NCI-H446 treated with DMSO at 0.1 percent for 48 hours (cell line): Measurements from ENCODE around the gene OLIG3.

Experiments used
- DNase-seq: peaks from one replicate; lab custom pipeline; 2025; lab: John Stamatoyannopoulos, UW

OLIG3 gene

DNA sequence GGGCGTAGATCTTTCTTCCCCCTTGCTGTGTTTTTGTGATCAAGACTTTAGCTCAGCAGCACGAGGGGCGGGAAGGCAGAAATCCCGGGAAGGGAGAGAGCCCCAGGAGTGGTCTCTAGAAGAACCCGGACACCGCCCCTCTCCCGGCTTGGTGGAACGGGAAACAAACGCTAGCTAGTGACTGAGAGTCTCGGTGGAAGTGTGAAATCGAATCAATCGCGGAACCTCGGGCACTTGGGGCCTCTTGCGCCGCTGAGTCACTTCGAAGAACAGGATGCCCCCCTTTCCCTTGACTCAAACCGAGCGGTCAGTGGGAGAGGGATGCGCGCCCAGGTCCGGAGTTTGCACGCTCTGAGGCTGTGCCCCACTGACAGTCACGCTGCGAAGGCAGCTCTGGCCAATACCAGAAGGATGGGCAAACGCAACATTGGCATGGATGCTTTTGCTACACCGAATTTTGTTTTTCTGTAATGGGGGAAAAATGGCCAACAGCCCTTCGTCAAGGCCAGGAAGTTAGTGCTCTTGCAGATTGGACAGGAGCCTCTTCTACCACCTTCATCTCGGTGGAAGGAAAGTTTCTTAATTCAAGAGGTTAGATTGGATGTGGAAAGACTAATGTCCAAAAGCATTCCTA lies 1.6 kb upstream of the OLIG3 start:
- DNase-seq = no peak

DNA sequence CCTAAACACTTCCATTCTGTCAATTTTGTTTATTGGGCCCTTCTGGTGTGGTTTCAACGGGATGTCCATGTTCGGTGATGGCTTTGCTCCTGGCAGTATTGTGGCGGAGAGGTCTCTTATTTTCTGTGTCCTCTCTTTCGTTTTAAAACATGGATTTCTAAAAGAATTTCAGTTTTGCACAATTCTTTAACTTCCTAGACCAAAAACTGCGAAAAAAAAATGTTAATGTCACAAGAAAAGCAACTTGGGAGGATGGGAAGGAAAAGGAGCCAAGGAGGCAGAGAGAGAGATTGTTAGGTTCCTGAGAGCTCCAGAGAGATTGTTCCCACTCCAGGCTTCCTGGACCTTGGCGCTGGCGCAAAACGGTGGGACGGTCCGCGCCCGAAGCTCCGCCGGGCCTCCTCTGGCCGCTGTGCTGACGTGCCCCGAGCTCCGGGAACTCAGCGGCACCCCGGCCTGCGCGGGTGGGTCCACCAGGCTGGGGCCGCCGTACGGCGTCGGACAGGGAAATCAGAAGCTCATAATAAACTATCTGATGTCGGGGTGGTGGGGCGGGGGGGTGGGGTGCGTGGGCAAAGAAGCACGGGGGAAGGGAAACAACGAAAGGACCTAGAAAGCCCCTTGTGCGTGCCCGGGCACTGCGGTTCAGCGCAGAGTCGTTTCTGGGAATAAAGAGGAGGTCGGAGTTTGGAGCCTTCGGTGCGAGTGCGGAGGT lies 951 bp upstream of the OLIG3 start:
- no peak for DNase-seq

DNA sequence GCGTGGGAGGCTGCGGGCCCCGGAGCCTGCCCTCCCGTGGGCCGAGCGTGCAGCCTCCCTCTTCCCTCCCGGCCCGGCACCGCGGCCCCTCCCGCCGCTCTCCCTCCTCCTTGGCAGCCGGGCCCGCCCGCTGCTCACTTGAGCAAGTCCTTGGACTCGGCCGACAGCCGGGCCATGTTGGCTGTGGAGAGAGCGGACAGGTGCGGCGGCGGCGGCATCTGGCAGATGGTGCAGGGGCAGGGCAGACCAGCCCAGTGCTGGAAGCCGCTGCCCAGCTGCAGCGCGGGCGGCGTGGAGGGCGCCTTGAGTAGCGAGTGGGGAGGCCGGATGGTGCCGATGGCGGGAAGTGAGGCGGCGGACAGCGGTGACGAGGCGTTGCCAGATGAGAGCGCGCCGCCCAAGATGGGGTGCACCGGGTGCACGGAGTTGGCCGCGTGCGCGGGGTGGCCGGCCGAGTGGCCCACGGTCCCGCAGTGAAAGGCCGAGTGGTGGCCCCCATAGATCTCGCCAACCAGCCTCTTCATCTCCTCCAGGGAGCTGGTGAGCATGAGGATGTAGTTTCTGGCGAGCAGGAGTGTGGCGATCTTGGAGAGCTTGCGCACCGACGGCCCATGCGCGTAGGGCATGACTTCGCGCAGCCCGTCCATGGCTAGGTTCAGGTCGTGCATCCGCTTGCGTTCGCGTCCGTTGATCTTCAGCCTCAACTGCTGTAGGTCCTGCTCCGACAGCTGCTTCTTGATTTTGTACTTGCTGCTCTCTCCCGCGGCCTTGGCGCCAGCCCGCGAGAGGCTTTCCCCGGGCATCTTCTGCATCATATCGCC lies 766 bp downstream of the OLIG3 start:
- DNase-seq = no peak

DNA sequence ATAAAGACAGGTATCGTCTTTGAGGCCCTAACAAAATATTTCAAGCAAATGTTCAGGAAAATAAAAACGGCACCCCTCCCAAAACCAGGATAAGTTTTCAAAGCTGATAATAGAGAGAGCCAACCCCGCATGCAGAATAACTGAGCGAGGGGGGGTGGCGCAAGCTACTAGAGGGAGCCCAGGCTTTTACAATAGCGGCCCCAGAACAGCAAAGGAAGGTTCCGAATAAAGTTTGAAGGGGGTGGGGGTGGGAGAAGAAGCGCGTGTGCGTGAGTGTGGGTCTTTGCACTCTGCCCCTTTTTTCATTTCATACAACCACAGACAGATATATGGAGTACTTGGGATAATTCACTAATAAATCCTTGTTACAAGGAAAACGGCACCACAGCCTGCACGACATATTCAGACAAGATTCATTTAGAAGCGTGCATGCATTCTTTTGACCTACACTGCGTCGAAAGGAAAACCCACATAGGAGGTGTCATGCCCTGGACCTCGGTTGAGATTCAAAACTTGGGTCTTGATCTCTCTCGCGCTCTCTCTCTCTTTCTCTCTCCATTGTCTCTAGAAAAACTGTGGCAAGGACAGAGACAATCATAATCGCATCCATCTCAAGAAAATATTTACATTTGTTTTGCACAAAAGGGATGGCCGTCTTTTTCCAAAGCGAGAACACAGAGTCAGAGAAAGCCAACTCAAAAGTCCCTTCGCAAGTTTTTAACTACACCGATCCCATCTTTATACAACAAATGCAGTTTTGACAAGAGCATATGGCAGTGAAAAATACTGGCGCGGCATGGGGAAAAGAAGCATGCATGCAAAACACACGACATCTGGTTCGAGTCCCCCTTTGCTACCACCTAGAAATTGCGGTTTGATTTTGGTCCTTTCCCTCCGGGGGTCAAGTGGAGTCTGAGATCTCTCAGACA lies 1.6 kb downstream of the OLIG3 start:
- DNase-seq = no peak

DNA sequence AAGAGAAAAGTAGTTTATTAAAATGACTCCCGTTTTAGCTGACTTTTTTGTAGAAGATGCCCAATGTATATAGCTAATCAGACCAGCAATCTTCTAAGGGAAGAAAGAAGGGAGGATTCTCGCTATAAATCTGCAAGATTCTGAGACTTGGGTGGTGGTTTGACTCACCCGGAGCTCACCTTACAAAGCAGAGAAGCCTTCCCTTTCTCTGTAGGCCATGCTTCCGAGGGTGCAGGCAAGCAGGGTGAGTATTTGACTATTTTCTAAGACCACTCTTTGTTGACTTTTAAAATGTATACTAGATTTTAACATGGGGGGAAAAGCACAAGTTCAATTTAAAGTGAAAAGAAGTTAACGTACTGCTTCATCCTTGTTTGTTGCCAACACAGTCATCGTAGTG lies 2.7 kb downstream of the OLIG3 start:
- DNase-seq = no peak

DNA sequence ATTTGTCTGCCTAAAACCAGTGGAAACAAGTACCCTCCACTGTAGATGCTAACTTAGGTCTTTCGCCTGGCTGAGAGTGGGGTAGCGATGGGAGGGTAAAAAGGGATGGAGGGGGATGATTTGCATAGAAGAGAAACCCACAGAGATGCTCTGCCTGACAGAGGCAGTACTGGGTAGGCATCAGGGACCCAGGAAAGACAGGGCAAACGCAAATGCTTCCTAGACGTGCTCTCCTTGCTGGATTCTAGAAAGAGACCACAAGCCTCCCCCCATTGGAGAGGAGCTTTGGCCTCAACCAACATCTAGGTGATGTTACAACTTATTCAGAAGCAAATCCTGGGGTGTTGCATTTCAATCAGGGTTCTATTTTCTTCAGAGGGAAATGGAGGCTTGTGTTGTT lies 3.2 kb downstream of the OLIG3 start:
- DNase-seq = no peak

DNA sequence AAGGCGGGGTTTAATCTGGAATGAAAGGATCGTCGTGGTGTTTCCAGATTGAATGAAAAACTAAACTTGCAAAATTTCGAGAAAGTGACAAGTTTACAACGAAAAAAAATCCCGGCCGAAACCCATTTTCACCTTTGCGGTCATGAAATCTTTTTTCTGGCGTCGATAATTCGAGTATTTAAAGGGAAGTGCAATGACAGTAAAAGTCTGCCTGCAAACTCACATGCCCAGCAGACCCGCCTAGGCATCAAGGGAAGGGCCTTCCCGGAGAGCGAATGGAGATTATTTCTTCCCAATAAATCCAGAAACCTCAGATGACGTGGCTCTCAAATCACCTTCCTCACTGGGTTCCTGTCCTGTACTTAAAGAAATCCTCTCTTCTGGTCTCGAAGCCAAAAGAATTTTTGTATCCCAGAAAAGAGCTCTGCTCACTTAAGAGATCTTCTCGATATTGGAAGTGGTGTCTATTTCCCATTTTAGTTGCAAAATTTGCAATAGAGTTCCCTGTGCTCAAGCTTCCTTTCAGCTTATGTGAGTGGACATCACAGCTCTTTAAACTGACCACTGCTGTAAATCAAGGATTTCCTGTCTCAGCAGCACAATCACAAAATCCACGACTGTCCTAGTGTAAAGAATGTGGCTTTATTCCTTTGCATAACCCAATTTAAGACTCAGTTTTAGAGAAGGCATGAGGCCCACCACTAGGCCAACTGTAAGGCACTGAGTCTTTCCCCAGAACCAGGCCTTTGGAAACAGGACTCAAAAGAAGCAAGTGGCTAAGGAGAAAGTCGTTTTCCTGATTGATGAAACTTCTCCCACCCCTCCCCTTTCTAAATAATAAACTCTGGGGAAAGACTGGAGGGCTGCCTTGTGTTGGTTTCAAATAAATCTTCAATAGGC lies 3.9 kb downstream of the OLIG3 start:
- no peak for DNase-seq

DNA sequence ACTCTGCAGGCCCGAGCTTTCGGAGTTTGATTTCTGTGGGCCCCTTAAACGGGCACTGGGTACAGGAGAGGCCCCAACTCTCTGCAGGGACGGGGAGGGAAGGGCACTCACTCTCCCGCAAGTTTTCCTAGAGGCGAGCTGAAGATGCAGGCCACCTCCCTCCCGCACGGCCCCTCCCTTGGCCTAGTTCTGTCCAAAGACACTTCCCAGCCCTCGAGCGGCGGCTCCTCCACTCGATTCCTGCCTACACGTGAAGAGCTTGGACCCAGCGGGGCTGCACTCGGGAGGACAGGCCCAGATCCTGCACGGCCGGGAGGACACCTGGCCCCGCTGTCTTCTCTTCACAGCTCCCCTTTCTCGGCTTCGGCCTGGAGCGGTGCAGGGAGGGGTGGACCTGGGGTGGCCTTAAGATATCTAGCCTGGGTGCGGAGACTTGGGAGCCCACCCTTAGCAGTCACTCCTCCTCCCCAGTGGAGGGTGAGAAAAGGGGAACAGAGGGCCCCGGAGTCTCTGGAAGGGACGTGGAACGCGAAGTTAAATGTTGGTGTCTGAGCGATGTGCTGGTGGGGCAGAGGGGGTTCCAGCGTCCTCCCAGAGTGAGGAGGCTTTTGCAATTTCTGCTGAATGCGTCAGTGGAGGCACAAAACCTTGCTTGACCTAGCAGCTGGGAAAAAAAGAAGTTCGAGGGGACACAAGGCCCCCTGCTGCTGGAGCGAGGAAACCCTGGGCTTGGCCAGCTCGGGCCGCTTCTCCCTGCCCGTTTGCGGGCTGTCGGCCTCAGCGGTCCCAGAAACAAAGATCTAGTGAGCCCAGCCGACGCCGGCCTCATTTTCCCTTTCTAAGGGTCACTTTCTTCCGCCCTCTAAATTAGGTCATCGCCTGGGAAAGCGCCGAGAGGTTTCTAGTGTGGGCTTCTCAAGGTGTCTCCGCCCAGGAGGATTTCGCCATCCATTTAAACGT lies 4.9 kb downstream of the OLIG3 start:
- DNase-seq = no peak

DNA sequence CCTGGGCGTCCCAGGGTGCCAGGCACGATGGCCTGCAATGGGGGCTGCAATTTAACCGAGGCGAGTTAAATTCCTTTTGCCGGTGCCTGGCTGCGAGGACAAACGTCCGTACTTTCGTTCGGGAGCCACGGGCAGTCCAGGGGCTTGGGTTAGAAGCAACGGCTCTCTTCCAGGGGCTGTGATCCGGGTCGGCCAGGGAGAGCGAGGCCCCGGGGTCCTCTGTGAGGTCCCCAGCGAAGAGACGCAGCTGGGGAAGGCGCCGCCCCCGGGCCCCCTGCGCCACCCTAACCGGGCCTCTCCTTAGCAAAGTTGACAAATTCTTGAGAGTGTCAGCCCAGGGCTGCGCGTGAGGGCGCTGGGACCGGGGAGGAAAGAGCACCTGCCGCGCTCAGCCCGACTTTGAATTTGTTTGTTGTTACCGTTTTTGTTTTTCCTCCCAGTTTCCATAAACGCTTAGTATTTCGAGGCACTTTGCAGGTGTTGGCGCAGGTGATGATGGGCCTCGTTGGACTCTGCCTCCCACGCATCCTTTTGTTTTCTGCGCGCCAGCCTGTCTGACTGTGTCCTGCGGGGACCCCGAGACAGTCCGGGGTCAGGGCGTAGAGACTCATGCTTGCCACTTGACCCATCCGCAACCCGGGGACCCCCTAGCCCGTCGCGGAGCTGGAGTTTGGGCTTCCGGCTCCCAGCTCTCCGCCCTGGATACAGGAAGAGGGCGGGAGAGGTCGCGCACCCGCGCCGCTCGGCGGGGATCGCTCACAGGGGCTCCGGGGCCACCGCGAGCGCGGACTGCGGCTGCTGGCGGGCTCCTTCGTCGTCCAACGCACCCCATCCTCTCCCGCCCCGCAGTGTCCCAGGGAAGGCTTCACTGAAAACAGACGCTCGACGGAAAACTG lies 5.8 kb downstream of the OLIG3 start:
- no peak for DNase-seq

DNA sequence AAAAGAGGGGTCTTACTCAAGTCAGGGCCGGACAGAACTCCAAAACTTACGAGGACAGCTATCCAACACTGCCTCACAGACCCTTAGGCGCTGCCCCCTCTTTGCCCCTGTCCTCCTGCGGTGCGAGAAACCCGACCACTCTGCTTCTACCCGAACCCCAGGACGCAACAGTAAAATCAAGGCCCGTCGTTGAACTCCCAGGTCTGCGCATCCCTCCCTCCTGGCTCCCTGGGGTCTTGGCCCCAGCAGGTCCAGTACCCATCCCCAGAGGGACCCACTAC lies 6.4 kb downstream of the OLIG3 start:
- DNase-seq = no peak

DNA sequence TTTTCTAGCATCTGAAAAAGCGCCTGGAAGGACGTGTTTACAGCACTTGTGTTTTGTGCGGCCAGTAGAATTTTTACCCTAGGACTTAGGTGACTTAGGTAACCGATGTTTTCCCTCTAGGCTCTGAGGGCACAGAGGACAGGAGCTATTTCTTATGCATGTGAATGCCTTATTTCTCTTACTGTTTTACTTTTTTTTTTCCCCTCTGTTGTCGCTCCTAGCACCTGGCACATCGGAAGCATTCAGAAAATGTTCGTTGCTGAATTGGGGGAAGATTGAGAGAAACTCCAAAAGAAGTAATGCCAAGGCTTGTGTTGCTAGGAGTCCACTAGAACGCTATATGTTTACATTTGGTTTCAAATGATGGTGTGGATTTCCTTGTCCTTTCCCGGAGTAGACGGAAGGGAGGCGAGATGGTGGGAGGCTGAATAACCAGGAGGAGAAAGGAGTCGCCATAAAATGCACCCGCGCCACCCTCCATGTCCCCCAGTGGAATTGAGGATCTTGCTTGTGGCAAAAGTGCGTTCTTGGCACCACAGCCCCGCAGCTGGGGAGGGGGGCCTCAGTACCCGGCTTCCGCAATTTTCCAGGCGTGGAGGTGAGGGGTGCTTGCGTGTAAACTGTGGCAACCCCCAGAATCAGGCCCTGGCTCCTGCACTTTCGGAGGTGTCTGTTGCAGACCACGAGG lies 6.9 kb downstream of the OLIG3 start:
- DNase-seq = no peak

DNA sequence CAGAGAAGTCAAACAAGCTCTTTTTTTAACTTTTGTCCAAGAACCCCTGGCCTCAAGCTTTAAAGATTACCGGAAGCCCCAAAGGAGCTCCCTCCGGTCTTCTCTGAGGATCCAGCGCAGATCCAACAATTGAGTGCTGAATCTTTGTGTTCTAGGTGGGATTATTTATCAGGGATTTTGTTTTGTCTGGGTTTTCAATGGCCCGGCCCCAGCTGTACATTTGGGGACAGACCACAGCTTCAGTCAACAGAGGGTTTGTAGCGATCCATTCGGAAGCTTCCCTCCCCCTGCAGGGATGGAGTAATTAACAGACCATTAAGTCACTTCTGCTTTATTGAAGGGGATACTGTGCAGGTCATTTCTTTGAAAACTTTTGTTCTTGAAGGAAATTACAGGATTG lies 7.8 kb downstream of the OLIG3 start:
- no peak for DNase-seq

DNA sequence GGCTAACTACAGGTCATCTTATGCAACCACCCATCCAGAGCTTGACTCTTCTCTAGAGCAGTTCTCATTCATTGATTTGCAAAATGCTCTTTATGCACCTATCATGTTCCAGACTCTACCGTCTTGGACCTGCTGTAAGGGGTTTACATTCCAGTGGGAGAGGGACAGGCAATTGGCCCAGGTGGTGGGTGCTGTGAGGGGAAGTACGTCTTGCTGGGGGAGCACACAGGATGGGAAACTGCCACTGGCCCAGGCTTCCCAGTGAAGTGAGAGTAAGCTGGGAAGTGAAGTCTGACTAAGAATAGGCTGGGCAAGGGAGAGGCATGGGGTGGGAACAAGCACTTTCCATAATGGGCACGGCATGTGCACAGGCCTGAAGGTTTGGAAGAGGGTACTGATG lies 13.8 kb downstream of the OLIG3 start:
- no peak for DNase-seq

DNA sequence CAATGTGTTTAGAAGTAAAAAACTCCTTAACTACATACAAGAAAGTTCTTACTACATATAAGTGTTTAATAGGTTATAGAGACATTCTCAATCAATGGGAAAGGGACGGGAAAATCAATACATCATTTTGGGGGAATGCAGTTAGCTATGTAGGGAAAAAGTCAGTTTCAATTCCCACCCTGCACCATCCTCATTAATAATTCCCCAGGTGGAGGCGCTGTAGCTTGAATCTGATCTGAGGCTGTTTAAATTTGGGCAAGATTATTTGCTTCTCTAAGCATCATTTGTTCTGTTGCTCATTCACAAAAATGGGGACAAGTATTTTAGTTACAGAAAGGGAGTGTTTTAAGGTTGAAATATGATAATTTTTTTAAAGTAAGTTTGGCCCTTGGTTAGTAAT lies 19.1 kb downstream of the OLIG3 start:
- no peak for DNase-seq

DNA sequence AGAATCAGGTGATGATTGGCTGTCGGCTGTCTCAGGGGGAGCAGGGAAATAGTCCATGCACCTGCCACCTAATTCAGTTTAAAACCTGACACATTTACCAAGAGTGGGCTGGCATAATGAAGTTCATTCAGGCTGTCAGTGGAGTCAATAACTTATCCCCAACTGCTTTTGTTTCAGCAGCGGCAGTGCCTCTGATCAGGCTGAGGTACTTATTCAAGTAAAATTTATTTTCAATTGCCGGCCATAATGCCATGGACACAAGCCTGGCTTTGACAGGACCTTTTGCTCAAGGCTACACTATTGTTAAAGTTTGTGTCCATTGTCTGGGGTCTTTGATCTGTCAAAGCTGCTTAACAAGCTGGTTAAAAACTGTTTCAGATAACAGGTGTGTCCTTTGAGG lies 20.6 kb downstream of the OLIG3 start:
- DNase-seq = no peak

DNA sequence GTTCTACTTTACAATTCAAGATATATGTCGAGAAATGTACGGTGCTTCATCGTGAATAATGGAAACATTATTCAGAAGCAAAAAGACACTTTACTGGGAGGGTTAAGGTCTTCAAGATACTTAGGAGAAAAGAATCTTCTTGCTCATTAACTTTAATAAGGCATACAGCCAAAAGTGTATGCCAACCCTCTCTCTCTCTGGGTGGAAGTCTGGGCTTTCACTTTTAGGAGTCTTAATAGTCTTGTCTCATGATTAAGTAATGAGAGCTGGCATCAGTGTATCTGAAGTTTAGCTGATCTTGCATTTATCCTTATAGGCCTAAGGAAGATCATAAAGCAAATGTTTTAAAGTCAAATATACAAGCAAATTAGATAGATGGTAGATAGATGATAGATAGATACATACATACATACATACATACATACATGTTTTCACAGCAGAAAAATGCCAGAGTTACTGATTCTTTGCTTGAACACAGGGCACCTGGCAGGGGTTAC lies 21.5 kb downstream of the OLIG3 start:
- peak; percentile 41 for DNase-seq

DNA sequence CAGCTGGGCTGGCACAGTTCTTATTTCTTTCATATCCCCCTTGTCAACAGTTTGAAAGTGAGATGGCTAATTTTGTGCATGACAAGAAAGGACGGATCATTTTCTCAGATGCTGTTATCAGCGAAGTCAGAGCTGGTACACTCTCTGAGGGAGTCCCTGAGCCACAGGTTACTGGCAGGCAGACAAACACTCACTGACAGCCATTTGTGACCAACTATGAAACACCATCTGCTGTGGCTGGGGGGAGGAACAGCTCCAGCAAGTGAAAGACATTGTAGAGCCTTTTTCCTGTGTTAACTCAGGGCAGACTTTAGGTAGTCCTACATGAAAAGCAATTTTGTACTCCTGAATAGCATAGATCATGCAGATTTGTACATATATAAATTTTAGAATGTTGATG lies 22.2 kb downstream of the OLIG3 start:
- DNase-seq = peak; percentile 75

DNA sequence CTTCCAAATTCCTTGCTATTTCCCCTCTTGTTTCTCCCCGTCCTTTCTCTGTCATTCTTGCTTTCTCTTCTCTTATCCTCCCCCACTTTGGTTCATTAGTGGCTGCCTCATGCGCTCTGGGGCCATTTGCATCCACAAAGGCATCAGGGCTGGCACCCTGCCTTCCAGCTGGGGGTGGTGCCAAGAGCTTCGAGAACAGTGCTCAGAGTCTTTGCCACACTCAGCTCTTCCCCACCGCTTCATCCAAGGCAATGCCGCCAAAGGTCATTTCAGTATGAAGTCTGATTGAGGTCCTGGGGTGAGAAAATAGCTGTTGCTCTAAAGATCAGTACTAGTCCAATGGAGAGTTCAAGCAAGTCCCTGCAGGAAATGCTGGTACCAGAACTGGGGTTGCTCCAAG lies 22.7 kb downstream of the OLIG3 start:
- DNase-seq = peak; percentile 55
